Choroid plexus epithelial cell (primary cell): Measurements from ENCODE around the gene EPN3.

Source experiments
- DNase-seq: peaks from one replicate; pipeline ENCODE4 v3.0.0-alpha.2; 2010; ENCODE audit warnings: low read depth
- H3K4me3 ChIP-seq: 2 replicates; pipeline ENCODE4 v1.5.1; 2011; ENCODE audit warnings: low read depth, mild to moderate bottlenecking, control low read depth, low read length, moderate library complexity
- TF ChIP-seq, protein P1 (sequence below): conservative IDR thresholded peaks from 2 replicates; pipeline ENCODE4 v1.5.1; 2011; ENCODE audit warnings: low read depth, mild to moderate bottlenecking, control low read depth, inconsistent platforms, low read length, moderate library complexity

EPN3 gene

DNA sequence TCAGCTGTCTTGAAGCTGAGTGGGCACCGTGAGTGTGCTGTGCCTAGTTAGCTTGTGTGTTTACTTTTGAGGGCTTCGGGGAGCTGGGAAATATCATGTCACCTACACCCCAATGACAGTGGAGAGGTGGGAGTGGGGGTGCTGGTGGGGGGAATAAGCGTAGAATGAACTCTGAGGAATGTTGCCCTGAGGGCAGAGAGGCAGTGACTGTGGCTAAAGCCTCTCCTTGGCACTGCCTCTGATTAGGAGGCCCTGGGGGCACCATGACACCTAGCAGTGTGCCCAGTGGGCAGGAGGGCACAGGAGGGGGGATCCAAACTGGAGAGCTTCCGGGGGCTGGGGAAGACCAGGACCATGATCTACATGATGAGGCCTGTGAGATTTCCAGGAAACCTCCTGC, 52.8 kb downstream of the EPN3 start:
- TF ChIP-seq, protein P1, sequence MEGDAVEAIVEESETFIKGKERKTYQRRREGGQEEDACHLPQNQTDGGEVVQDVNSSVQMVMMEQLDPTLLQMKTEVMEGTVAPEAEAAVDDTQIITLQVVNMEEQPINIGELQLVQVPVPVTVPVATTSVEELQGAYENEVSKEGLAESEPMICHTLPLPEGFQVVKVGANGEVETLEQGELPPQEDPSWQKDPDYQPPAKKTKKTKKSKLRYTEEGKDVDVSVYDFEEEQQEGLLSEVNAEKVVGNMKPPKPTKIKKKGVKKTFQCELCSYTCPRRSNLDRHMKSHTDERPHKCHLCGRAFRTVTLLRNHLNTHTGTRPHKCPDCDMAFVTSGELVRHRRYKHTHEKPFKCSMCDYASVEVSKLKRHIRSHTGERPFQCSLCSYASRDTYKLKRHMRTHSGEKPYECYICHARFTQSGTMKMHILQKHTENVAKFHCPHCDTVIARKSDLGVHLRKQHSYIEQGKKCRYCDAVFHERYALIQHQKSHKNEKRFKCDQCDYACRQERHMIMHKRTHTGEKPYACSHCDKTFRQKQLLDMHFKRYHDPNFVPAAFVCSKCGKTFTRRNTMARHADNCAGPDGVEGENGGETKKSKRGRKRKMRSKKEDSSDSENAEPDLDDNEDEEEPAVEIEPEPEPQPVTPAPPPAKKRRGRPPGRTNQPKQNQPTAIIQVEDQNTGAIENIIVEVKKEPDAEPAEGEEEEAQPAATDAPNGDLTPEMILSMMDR: no peak
- DNase-seq: no peak

DNA sequence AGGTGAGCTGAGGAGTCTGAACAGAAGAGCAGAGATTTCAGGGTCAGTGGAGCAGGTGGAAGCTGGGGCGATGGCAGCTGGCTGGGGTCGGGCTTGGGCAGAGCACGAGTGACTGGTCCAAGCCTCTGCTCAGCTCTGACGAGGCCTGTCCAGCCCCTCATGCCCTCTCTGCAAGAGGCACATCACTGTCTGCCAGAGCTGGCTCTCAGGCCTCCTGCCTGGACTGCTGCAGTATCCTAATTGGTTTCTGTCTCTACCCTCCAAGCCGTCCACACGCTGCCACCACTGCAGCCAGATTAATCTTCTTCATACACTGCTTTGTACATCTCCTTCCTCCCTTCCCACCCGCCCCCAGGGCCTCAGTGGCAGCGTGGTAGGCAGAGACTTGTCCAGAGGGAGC, 53.4 kb downstream of the EPN3 start:
- H3K4me3 ChIP-seq: no peak overlapping the region
- DNase-seq: no peak

More for the DNA sequence above, 52.8 kb downstream of the EPN3 start:
- H3K4me3 ChIP-seq: no peak overlapping the region

DNA sequence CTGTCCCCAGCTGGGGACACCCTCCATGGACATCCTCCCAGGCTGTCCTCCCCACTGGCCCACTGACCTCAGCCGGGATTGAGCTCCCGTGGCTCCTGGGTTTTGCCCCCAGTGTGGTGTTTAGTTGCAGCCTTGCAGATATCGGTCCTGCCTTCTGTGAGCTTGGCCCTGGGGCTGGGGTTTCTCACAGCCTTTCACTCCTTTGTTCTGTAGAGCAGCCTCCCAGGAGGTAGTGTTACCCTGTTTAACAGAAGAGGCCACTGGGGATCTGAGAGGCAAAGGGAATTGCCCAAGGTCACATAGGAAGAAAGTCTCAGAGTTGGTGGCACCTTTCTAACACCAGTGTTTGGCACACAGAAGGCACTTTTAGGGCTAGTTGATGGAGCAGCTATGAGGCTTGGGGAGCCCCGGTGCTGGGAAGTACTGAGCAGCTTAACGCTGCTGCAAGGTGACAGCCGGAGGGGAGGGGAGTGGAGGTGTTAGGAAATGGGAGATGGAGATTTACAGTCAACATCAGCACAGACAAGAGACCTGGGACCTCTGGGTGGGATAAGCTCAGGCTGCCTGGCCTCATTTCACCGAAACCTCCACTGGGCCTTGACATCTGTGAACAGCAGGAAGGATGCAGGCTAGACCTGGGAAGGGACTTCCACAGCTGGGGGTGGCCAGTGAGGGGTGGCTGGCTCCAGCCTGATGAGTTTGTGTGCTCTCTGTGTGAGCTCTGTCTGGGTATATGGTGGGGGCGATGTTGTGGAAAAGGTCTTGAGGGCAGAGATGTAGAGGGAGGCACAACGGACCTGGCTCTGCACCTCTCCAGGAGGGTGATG, 54.1 kb downstream of the EPN3 start:
- TF ChIP-seq, protein P1: no peak
- DNase-seq: no peak
- H3K4me3 ChIP-seq: no peak overlapping the region

More for the DNA sequence above, 53.4 kb downstream of the EPN3 start:
- TF ChIP-seq, protein P1: no peak

DNA sequence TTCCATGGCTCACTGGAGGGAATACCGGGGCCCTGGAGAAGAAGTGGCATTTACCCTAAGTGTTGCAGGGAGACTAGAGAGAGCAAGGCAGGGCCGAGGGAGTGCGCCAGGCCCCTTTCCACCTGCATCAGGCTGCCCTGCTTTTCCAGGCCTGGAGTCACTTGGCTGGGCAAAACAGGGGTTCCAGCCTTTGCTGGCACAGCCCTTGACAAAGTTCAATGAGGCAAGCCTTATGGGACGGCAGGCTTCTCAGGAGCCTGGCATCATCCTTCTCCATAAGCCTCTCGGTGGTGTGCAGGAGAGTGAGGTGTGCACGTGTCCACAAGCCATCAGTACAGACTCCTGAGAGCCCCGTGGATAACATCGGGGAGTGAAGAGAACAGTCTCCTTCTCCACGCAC, 55.0 kb downstream of the EPN3 start:
- no peak overlapping the region for H3K4me3 ChIP-seq
- TF ChIP-seq, protein P1: no peak
- no peak for DNase-seq

DNA sequence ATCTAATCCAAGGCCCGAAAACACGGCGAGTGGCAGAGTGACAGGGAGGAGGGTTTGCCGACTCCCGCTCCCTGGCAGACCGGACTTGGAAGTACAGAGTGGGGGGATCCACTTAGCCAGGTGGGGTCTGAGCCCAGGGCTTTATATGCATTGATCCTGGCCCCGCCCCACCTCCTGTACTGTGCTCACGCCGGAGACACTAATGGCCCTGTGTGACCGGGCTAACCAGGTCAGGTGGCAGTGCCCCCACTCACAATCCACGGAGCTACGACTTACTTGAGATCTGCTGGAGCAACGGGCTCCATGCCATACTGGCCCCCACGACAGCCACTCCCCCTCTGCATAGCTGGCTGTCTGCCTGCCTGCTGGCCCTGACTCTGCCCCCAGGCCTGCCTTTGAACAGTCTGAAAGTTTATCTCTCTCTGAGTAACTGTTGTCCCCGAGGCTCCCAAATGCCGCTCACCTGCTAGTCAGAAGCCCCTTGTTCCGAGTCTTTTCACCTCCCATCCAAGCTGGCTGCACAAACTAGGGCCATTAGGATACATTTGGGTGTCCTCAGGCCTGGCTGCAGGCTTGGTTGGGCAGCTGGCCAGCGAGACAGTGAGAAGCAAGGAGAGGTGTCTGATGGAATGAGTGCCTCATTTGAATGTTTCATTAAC, 56.0 kb downstream of the EPN3 start:
- TF ChIP-seq, protein P1: no peak
- peak; percentile 14 for DNase-seq
- no peak overlapping the region for H3K4me3 ChIP-seq

DNA sequence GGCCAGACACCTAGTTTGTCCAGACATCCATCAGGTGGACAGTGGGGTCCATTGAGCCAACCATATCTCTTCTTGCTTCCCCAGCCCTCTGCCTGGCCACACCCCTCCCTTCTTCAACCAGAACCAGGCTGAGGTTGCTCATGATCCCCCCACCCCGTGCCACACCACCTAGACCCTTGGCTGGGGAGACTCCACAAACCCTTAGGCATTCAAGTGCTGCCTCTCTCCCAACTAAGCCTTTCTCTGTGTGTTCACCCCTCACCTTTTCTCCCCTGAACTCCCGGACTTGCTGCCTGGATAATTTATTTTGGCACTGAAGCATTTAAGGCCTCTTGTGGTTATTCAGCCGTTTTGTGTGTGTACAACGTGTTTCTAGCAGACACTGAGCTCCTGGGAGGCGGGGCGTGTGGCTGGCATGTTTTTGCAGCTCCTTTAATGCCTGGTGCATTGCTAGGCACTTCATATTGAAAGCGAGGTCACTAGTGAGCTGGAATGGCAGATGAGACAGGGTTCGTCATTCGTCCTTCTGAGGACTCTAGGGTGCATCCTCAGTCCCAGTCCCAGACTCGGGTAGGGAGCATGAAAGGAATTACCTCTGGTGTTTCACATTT, 56.7 kb downstream of the EPN3 start:
- TF ChIP-seq, protein P1: no peak
- peak; percentile 66 for DNase-seq
- no peak overlapping the region for H3K4me3 ChIP-seq
